CD14-positive monocyte (primary cell): ENCODE measurements around the gene HEXB. TPM values are rescaled to one million over a fixed set of nuclear protein-coding genes. Genes with fewer than 3 reads are reported as not detected.
A peak's percentile ranks its signal among the peaks of the same experiment; 100 is the strongest.

Source experiments
- DNase-seq, 3 donors: peaks; one replicate each; pipeline ENCODE4 v3.0.0-alpha.2; 2011 to 2022
- H2AFZ ChIP-seq: 2 replicates; pipeline ENCODE4 v1.6.0; 2012; ENCODE audit warnings: mild to moderate bottlenecking, low read depth, low read length, inconsistent platforms; ENCODE audit not compliant: insufficient read depth, poor library complexity, severe bottlenecking
- H3K27ac ChIP-seq, 2 donors: 1 replicate in 1 of 2; 2 replicates in 1 of 2; pipeline ENCODE4 v1.5.1; 2012 to 2013; ENCODE audit warnings: low read length in 2 of 2, control low read depth in 1 of 2, inconsistent platforms in 1 of 2, low read depth in 1 of 2, mild to moderate bottlenecking in 1 of 2
- H3K27me3 ChIP-seq, 2 donors: one replicate each; pipeline versions ENCODE4 v1.6.0 to v1.6.1; 2011 to 2013; ENCODE audit warnings: low read length in 2 of 2; ENCODE audit not compliant: control insufficient read depth in 2 of 2, insufficient read depth in 2 of 2
- H3K36me3 ChIP-seq, 2 donors: replicated peaks in 1 of 2; 1 replicate in 1 of 2; 2 replicates in 1 of 2; pipeline versions ENCODE4 v1.5.1 to v1.6.1; 2012 to 2013; ENCODE audit warnings: low read length in 2 of 2, control low read depth in 1 of 2, inconsistent platforms in 1 of 2, mild to moderate bottlenecking in 1 of 2; ENCODE audit not compliant: insufficient read depth in 2 of 2, control insufficient read depth in 1 of 2
- H3K4me1 ChIP-seq, 2 donors: 1 replicate in 1 of 2; 2 replicates in 1 of 2; pipeline versions ENCODE4 v1.5.1 to v1.6.1; 2012 to 2013; ENCODE audit warnings: low read length in 2 of 2, control low read depth in 1 of 2, inconsistent platforms in 1 of 2, mild to moderate bottlenecking in 1 of 2, moderate library complexity in 1 of 2; ENCODE audit not compliant: insufficient read depth in 2 of 2, control insufficient read depth in 1 of 2
- H3K4me2 ChIP-seq: replicated peaks from 2 replicates; pipeline ENCODE3; 2012; ENCODE audit warnings: low read length, moderate library complexity, mild to moderate bottlenecking; ENCODE audit not compliant: poor library complexity, severe bottlenecking; ENCODE audit errors: extremely low read depth
- H3K4me3 ChIP-seq, 3 experiments: fragments of 200-600 bp in 1 of 3; sonication (generic) in 1 of 3; replicated peaks in 1 of 3; 1 replicate in 2 of 3; 2 replicates in 1 of 3; pipeline ENCODE4 v1.5.1; 2011 to 2013; ENCODE audit warnings: low read length in 3 of 3, mild to moderate bottlenecking in 3 of 3, control low read depth in 2 of 3, low read depth in 2 of 3, inconsistent platforms in 1 of 3, moderate library complexity in 1 of 3
- H3K79me2 ChIP-seq: 2 replicates; pipeline ENCODE4 v1.6.0; 2012; ENCODE audit warnings: mild to moderate bottlenecking, control low read depth, inconsistent platforms, low read length, moderate library complexity; ENCODE audit not compliant: insufficient read depth
- H3K9ac ChIP-seq: 2 replicates; pipeline ENCODE4 v1.6.0; 2017; ENCODE audit warnings: low read length, mild to moderate bottlenecking; ENCODE audit not compliant: insufficient read depth, poor library complexity, severe bottlenecking
- H3K9me3 ChIP-seq, 2 donors: replicated peaks in 1 of 2; 1 replicate in 1 of 2; 2 replicates in 1 of 2; pipeline versions ENCODE4 v1.5.1 to v1.6.1; 2012 to 2013; ENCODE audit warnings: low read length in 2 of 2, control low read depth in 1 of 2; ENCODE audit not compliant: control insufficient read depth in 1 of 2, insufficient read depth in 1 of 2
- H4K20me1 ChIP-seq: 2 replicates; pipeline ENCODE4 v1.6.0; 2012; ENCODE audit warnings: mild to moderate bottlenecking, low read length, control low read depth, moderate library complexity; ENCODE audit not compliant: insufficient read depth
- H3K27ac Mint-ChIP-seq, 7 donors: one replicate each; pipeline ENCODE4 v1.8.0; 2020; ENCODE audit warnings: mild to moderate bottlenecking in 7 of 7, mixed read lengths in 7 of 7, moderate library complexity in 6 of 7, inconsistent platforms in 2 of 7
- H3K27me3 Mint-ChIP-seq, 3 donors: one replicate each; pipeline ENCODE4 v1.8.0; 2021 to 2022; ENCODE audit warnings: low read depth in 3 of 3, mild to moderate bottlenecking in 3 of 3, mixed read lengths in 3 of 3, moderate library complexity in 3 of 3, inconsistent platforms in 1 of 3
- H3K36me3 Mint-ChIP-seq, 2 donors: one replicate each; pipeline ENCODE4 v1.8.0; 2020; ENCODE audit warnings: mixed read lengths in 2 of 2, inconsistent platforms in 1 of 2, mild to moderate bottlenecking in 1 of 2
- H3K4me1 Mint-ChIP-seq: one replicate; pipeline ENCODE4 v1.8.0; 2020; ENCODE audit warnings: mild to moderate bottlenecking, mixed read lengths
- H3K4me3 Mint-ChIP-seq, 2 donors: one replicate each; pipeline ENCODE4 v1.8.0; 2020; ENCODE audit warnings: mild to moderate bottlenecking in 2 of 2, mixed read lengths in 2 of 2, moderate library complexity in 1 of 2
- H3K9me3 Mint-ChIP-seq, 7 donors: one replicate each; pipeline ENCODE4 v1.8.0; 2020 to 2022; ENCODE audit warnings: mixed read lengths in 7 of 7, mild to moderate bottlenecking in 6 of 7, moderate library complexity in 6 of 7, inconsistent platforms in 2 of 7
- WGBS: methylation state at CpG from one replicate; pipeline ENCODE4 v1.1.5; 2013; ENCODE audit warnings: missing lambda C conversion rate; ENCODE audit not compliant: insufficient coverage; 5-methylcytosine and 5-hydroxymethylcytosine counted together
- intact Hi-C, 2 donors: fragments of 100-400 bp; cut with micrococcal nuclease; formaldehyde crosslinking; loops; one replicate each; pipeline versions ENCODE4 v1.15.0 to v1.15.1; 2023
- polyA minus RNA-seq: library from RNA; depleted of rRNA, polyadenylated mRNA; stranded (reverse); fragments of >200 nt; gene quantifications from 2 replicates; pipeline ENCODE4 v1.2.3, GENCODE V29; 2012
- polyA plus RNA-seq, 3 donors: library from polyadenylated mRNA; depleted of rRNA in 1 of 3; unstranded in 2 of 3; stranded (reverse) in 1 of 3; fragments of 300-500 nt in 2 of 3; fragments of >200 nt in 1 of 3; fragmentation: Illumina TruSeq in 2 of 3; gene quantifications; 1 replicate in 2 of 3; 2 replicates in 1 of 3; pipeline ENCODE4 v1.2.3, GENCODE V29; 2012 to 2021
- total RNA-seq, 12 experiments: library from RNA in 1 of 12; stranded (reverse) in 1 of 12; fragments of 120-200 nt in 1 of 12; gene quantifications; one replicate each; pipeline ENCODE4 v1.2.4 and lab custom pipeline; 2013 to 2026; ENCODE audit warnings: mixed read lengths in 6 of 12, inconsistent platforms in 1 of 12
- TF ChIP-seq, protein P1 (sequence below): fragments of 200-600 bp; IDR thresholded peaks from one replicate; pipeline ENCODE4 v1.8.0; 2022; ENCODE audit warnings: antibody characterized with exemption, mild to moderate bottlenecking

Gene HEXB
- total RNA-seq (2013): 299 TPM
- polyA plus RNA-seq (100 to 1,000 TPM; 158 to 518 (median 470) TPM), polyA minus RNA-seq (180 and 314 TPM in 2 replicates), total RNA-seq (lab: John Stamatoyannopoulos, UW) (70.0 to 312 (median 210) reads per million in 11 experiments)

DNA sequence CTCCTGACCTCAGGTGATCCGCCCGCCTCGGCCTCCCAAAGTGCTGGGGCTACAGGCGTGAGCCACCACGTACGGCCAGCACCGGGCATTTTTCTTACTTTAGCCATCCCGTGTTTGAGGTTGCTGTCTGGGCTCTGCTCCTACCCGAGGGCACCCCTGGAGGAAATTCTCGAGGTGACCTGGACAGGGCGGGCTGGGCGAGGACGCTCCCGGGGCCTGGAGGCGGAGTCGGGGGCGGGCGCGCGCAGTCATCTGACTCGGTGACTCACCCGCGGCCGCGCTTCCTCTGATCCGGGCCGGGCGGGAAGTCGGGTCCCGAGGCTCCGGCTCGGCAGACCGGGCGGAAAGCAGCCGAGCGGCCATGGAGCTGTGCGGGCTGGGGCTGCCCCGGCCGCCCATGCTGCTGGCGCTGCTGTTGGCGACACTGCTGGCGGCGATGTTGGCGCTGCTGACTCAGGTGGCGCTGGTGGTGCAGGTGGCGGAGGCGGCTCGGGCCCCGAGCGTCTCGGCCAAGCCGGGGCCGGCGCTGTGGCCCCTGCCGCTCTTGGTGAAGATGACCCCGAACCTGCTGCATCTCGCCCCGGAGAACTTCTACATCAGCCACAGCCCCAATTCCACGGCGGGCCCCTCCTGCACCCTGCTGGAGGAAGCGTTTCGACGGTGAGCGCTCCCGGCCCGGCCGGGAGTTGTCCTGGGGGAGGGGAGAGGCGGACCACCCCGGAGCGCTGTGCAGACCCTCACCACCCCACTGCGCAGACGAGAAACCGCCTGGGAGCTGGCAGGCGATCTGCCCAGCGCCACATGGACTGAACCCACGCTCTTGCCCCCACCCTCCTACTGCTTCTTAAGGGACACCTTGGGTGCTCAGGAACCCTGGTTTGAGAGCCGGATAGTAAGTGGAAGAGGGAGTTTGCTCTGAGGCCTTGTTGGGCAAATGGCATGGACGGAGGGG lies at the start of gene HEXB:
HEXB (plus strand) TSS at position 334 of the 952 bp plus-strand sequence; CDS start at position 362, 28 bp downstream.
- peaks cover 44% of the 10 kb centered on the region for H4K20me1 ChIP-seq
- peak within 1 kb of the TSS; percentile 99 for H3K4me2 ChIP-seq
- H3K27ac Mint-ChIP-seq: peak within 1 kb of the TSS; percentile 93 to 99 (median 97)
- peaks cover 0 to 1% (median 0%) of the 10 kb centered on the region in 7 donors for H3K9me3 Mint-ChIP-seq
- H3K27me3 Mint-ChIP-seq: peaks cover 0 to 5% (median 2%) of the 10 kb centered on the region in 3 donors
- intact Hi-C loops: loop anchor here in 1 of 2 donors (5.0 kb wide), 1 partner anchor 82 kb away; the partner anchor contains the start of genes GFM2 and NSA2
- no peaks in the 10 kb centered on the region for H3K9me3 ChIP-seq
- H3K27ac ChIP-seq: peak within 1 kb of the TSS; percentile 94 to 100
- peaks cover 52% of the 10 kb centered on the region for H3K79me2 ChIP-seq
- DNase-seq: peak; percentile 92 to 93 (median 93)
- H3K36me3 ChIP-seq: peaks cover 17 to 19% of the 10 kb centered on the region in 2 donors
- peaks cover 20% of the 10 kb centered on the region for H3K4me1 Mint-ChIP-seq
- no peaks in the 10 kb centered on the region for H3K27me3 ChIP-seq
- H3K36me3 Mint-ChIP-seq: peaks cover 16% of the 10 kb centered on the region in 2 donors
- peak within 1 kb of the TSS; percentile 75 for H2AFZ ChIP-seq
- H3K9ac ChIP-seq: peak within 1 kb of the TSS; percentile 100
- TF ChIP-seq, protein P1, sequence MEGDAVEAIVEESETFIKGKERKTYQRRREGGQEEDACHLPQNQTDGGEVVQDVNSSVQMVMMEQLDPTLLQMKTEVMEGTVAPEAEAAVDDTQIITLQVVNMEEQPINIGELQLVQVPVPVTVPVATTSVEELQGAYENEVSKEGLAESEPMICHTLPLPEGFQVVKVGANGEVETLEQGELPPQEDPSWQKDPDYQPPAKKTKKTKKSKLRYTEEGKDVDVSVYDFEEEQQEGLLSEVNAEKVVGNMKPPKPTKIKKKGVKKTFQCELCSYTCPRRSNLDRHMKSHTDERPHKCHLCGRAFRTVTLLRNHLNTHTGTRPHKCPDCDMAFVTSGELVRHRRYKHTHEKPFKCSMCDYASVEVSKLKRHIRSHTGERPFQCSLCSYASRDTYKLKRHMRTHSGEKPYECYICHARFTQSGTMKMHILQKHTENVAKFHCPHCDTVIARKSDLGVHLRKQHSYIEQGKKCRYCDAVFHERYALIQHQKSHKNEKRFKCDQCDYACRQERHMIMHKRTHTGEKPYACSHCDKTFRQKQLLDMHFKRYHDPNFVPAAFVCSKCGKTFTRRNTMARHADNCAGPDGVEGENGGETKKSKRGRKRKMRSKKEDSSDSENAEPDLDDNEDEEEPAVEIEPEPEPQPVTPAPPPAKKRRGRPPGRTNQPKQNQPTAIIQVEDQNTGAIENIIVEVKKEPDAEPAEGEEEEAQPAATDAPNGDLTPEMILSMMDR: no peak
- peak within 1 kb of the TSS; percentile 89 to 94 for H3K4me3 Mint-ChIP-seq
- peak within 1 kb of the TSS; percentile 94 to 99 (median 97) for H3K4me3 ChIP-seq
- peaks cover 20 to 21% of the 10 kb centered on the region in 2 donors for H3K4me1 ChIP-seq
- WGBS: 4% methylated on average over 58 of the region's 78 CpGs

DNA sequence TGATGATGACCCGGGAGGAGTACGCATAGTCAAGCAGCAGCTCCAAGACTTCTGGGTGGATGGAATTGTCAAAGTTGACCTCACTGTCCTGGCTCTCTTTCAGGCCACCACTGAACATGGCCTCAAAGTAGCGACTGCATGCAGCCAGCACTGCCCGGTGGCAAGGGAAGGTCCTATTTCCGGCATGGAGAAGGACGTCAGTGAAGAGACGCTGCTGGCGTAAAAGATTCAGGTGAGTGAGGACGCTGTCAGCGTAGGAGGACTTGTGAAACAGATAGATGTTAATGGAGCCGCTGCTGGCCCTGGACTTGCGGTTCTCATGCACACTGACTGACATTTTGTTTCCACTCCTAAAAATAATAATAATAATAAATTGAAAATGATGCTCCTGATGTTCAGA lies 48.9 kb upstream of the HEXB start:
- H3K9ac ChIP-seq: no peak overlapping the region
- peak overlapping the region in 1 of 7 donors; percentile 32 for H3K27ac Mint-ChIP-seq
- H3K36me3 Mint-ChIP-seq: peaks cover 33 to 45% of the 10 kb centered on the region in 2 donors
- H2AFZ ChIP-seq: no peak overlapping the region
- H3K4me1 Mint-ChIP-seq: peaks cover 63% of the 10 kb centered on the region
- H3K4me3 ChIP-seq: no peak overlapping the region
- WGBS: 97% methylated on average over 9 of the region's 12 CpGs
- H3K27ac ChIP-seq: no peak overlapping the region
- TF ChIP-seq, protein P1: no peak
- peaks cover 72% of the 10 kb centered on the region for H3K79me2 ChIP-seq
- no peak for DNase-seq
- H4K20me1 ChIP-seq: peaks cover 56% of the 10 kb centered on the region
- no peak overlapping the region for H3K4me2 ChIP-seq
- H3K9me3 ChIP-seq: no peaks in the 10 kb centered on the region
- H3K4me3 Mint-ChIP-seq: no peak overlapping the region
- H3K9me3 Mint-ChIP-seq: no peaks in the 10 kb centered on the region
- intact Hi-C loops: no loop called here
- H3K4me1 ChIP-seq: peaks cover 40 to 58% of the 10 kb centered on the region in 2 donors
- H3K27me3 Mint-ChIP-seq: no peaks in the 10 kb centered on the region
- no peaks in the 10 kb centered on the region for H3K27me3 ChIP-seq
- peaks cover 26 to 31% of the 10 kb centered on the region in 2 donors for H3K36me3 ChIP-seq
